ENCODE data around the gene C1S.
"Not testable (repeated sequence)": the region's sequence is repeated elsewhere in the genome, so short reads cannot be mapped to it uniquely, and the experiment has no call there.

- TF ChIP-seq CTCF (conservative IDR thresholded peaks at IDR 0.05; ENCODE audit: low read depth in 2 of 2); EZH2phosphoT487 (IDR thresholded peaks at IDR 0.05; ENCODE audit: unreplicated experiment); POLR2AphosphoS5 (IDR thresholded peaks at IDR 0.05; ENCODE audit: low read depth); CREB1 (CRISPR knock-in tag; IDR thresholded peaks at IDR 0.05; ENCODE audit: low read depth): not testable (repeated sequence)
These were observed 49.1 kb upstream of the C1S start for GRCh38 chr12:7011398-7011797.
